HG03025 (cell line): ENCODE results near the gene CCDC24.

ENCODE experiments used
- ATAC-seq: cut with Tn5 transposase; IDR thresholded peaks from one replicate; pipeline ENCODE4 v1.9.1; 2021; ENCODE audit warnings: mild to moderate bottlenecking, moderate library complexity; ENCODE audit not compliant: unreplicated experiment, low FRiP score

The CCDC24 gene

GRCh38 chr1:44021156-44021555 is 29.8 kb downstream of the CCDC24 start:
- ATAC-seq, result no peak

- no peak for ATAC-seq
These were observed 30.4 kb downstream of the CCDC24 start for GRCh38 chr1:44021581-44022321.

GRCh38 chr1:44024031-44024902 is 32.9 kb downstream of the CCDC24 start:
- no peak for ATAC-seq

- no peak for ATAC-seq
These were observed 33.6 kb downstream of the CCDC24 start for GRCh38 chr1:44024903-44025525.

- ATAC-seq, result no peak
These were observed 34.4 kb downstream of the CCDC24 start for GRCh38 chr1:44025816-44026215.

GRCh38 chr1:44027320-44027719 is 35.9 kb downstream of the CCDC24 start:
- ATAC-seq, result no peak

GRCh38 chr1:44029260-44029910 is 38.0 kb downstream of the CCDC24 start:
- no peak for ATAC-seq

- ATAC-seq, result peak; percentile 74
These were observed 38.7 kb downstream of the CCDC24 start for GRCh38 chr1:44029911-44030604.

GRCh38 chr1:44030605-44031251 is 39.3 kb downstream of the CCDC24 start:
- ATAC-seq, result peak; percentile 11

GRCh38 chr1:44031252-44032169 is 40.1 kb downstream of the CCDC24 start, which contains the start of gene SLC6A9:
SLC6A9 (minus strand) TSS chr1:44031462; CDS start chr1:44024277, 7,185 bp downstream.
- no peak for ATAC-seq

GRCh38 chr1:44032170-44032790 is 40.9 kb downstream of the CCDC24 start:
- no peak for ATAC-seq

GRCh38 chr1:44033041-44033575 is 41.7 kb downstream of the CCDC24 start:
- no peak for ATAC-seq

- no peak for ATAC-seq
These were observed 42.4 kb downstream of the CCDC24 start for GRCh38 chr1:44033756-44034155.

GRCh38 chr1:44034423-44034822 is 43.0 kb downstream of the CCDC24 start:
- no peak for ATAC-seq

- ATAC-seq, result no peak
These were observed 43.7 kb downstream of the CCDC24 start for GRCh38 chr1:44034976-44035716.

GRCh38 chr1:44035726-44036408 is 44.5 kb downstream of the CCDC24 start:
- no peak for ATAC-seq
